Vagina (tissue), 2 donors: ENCODE measurements around the gene CRAT. TPM values are rescaled to one million over a fixed set of nuclear protein-coding genes. Genes with fewer than 3 reads are reported as not detected.

Source experiments
- DNase-seq, 2 donors: peaks; one replicate each; pipeline ENCODE4 v3.0.0-alpha.2; 2017; ENCODE audit errors: extremely low spot score in 2 of 2
- H3K27ac ChIP-seq: fragments of 200-600 bp; sonication (generic); one replicate; pipeline ENCODE4 v1.5.1; 2019
- H3K27me3 ChIP-seq: fragments of 200-600 bp; sonication (generic); one replicate; pipeline ENCODE4 v1.5.1; 2019
- H3K36me3 ChIP-seq, 2 donors: fragments of 200-600 bp; sonication (generic); one replicate each; pipeline ENCODE4 v1.5.1; 2017 to 2019
- H3K4me1 ChIP-seq: fragments of 200-600 bp; sonication (generic); one replicate; pipeline ENCODE4 v1.5.1; 2019
- H3K4me3 ChIP-seq, 2 donors: fragments of 200-600 bp; sonication (generic); 1 replicate in 1 of 2; 2 replicates in 1 of 2; pipeline ENCODE4 v1.5.1; 2016 to 2019
- H3K9me3 ChIP-seq: fragments of 200-600 bp; sonication (generic); one replicate; pipeline ENCODE4 v1.5.1; 2019
- POLR2A ChIP-seq, 2 donors: fragments of 450-650 bp; IDR thresholded peaks; one replicate each; pipeline ENCODE4 v1.6.1; 2017; ENCODE audit warnings: antibody characterized with exemption in 2 of 2, mild to moderate bottlenecking in 2 of 2, moderate library complexity in 2 of 2
- POLR2AphosphoS5 ChIP-seq, 2 donors: sonication (generic); formaldehyde crosslinking; IDR thresholded peaks; one replicate each; pipeline ENCODE4 v1.9.0; 2017; ENCODE audit warnings: antibody characterized with exemption in 2 of 2, mild to moderate bottlenecking in 2 of 2, low read depth in 1 of 2; ENCODE audit not compliant: insufficient read depth in 1 of 2
- intact Hi-C: fragments of 100-400 bp; cut with DNase I; formaldehyde crosslinking; loops from one replicate; pipeline ENCODE4 v1.15.1; 2023
- total RNA-seq: library from RNA; depleted of rRNA; stranded (reverse); fragments of >200 nt; gene quantifications from one replicate; pipeline ENCODE4 v1.2.3, GENCODE V29; 2016
- TF ChIP-seq, protein P1 (sequence below), 3 experiments: fragments of 450-650 bp in 2 of 3; fragments of 200-600 bp in 1 of 3; sonication (generic) in 1 of 3; IDR thresholded peaks; one replicate each; pipeline ENCODE4 v1.5.1; 2017 to 2019; ENCODE audit warnings: antibody characterized with exemption in 3 of 3, mild to moderate bottlenecking in 2 of 3, moderate library complexity in 2 of 3

The CRAT gene
- total RNA-seq, 1 donor from 2014 or later = 59.9 TPM

DNA sequence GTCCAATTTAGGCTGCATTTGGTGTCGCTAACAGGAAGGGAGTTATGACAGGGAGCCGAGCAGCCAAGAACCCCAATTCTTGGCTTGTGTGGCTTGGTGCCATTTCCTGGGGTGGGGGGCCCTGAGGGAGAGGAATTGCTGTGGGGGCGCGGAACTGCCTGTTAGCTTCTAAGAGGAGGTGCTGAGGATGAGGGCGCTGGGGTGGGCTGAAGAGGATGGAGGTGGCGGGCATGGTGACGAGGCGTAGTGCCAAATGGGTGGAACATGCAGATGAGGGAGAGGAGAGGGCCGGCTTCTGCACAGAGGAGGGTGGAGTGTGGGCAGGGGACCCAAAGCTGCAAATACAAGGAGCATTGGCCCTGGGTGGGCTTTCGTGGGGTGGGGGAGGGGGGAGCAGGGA is 39.5 kb upstream of the CRAT start:
- Histone ChIP-seq H3K4me1 (peaks cover 30% of the 10 kb centered on the region), H3K27me3 (no peaks in the 10 kb centered on the region), H3K36me3 (peaks cover 0 to 14% of the 10 kb centered on the region in 2 donors), H3K9me3 (no peaks in the 10 kb centered on the region), H3K4me3 (no peak overlapping the region), H3K27ac (no peak overlapping the region)
- TF ChIP-seq POLR2A (IDR thresholded peaks at IDR 0.05) (no peak), POLR2AphosphoS5 (IDR thresholded peaks at IDR 0.05; ENCODE audit: insufficient read depth in 1 of 2, low read depth in 1 of 2) (no peak)
- TF ChIP-seq, protein P1, sequence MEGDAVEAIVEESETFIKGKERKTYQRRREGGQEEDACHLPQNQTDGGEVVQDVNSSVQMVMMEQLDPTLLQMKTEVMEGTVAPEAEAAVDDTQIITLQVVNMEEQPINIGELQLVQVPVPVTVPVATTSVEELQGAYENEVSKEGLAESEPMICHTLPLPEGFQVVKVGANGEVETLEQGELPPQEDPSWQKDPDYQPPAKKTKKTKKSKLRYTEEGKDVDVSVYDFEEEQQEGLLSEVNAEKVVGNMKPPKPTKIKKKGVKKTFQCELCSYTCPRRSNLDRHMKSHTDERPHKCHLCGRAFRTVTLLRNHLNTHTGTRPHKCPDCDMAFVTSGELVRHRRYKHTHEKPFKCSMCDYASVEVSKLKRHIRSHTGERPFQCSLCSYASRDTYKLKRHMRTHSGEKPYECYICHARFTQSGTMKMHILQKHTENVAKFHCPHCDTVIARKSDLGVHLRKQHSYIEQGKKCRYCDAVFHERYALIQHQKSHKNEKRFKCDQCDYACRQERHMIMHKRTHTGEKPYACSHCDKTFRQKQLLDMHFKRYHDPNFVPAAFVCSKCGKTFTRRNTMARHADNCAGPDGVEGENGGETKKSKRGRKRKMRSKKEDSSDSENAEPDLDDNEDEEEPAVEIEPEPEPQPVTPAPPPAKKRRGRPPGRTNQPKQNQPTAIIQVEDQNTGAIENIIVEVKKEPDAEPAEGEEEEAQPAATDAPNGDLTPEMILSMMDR (IDR thresholded peaks at IDR 0.05) = no peak
- intact Hi-C loops = no loop called here
- DNase-seq = no peak

DNA sequence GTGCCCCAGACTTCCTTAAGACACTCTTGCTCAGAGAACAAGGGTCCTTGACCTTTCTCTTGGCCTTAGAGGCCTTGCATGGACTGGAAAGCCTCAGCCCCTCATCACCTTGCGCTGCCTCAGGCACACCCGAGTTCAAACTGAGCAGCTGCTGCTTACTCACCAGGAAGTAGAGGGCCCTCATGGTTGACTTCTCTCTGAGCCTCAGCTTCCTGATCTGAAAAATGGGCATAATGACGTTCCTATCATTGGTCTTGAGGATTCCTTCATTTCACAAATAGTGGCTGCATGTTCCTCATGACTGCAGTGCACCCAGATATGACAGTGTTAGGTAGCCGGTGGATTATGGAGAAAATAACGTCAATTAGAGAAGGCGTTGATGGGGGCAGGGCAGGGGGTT is 38.8 kb upstream of the CRAT start:
- TF ChIP-seq POLR2A (IDR thresholded peaks at IDR 0.05) = no peak
- no peak for TF ChIP-seq POLR2AphosphoS5 (IDR thresholded peaks at IDR 0.05; ENCODE audit: insufficient read depth in 1 of 2, low read depth in 1 of 2)
- TF ChIP-seq, protein P1 (IDR thresholded peaks at IDR 0.05) = no peak
- Histone ChIP-seq H3K27ac (peak overlapping the region; percentile 100), H3K4me3 (no peak overlapping the region), H3K4me1 (peaks cover 37% of the 10 kb centered on the region), H3K36me3 (peaks cover 0 to 14% of the 10 kb centered on the region in 2 donors), H3K9me3 (no peaks in the 10 kb centered on the region), H3K27me3 (no peaks in the 10 kb centered on the region)
- intact Hi-C loops = loop anchor here (10.0 kb wide), 1 partner anchor 415 kb away; no protein-coding TSS in a partner anchor
- no peak for DNase-seq

DNA sequence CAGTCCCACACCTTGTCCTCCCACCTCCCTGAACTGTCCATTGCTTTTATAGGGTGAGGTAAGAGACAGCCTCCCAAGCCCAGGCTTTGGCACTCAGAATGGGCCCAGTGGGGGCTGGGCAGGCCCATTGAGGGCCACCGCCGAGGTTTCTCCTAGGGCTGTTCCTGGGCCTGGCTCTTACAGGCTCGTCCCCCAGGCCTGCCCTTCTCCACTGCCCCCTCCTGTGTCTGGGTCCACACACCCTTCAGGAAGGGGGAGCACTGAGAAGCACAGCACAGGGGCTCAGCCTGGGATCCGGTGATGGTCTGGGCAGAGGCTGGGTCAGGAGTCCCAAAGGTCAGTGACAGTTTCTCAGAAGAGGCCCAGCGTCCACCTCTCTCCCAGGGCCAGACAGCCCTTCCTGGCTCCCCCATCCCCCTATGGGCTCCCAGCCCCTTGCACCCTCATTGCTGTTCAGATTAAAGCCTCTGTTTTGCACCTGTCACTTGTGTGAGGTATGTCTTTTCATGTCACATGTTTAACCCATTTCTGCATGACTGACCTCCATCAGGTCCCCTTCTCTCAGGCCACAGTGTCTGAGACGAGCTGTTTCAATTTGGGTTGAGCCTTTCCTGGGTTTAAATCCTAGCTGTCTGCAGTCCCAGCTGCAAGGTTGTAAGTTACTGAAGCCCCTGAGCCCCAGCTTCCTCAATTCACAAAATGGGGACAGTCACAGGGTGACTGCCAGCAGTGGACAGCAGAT is 38.0 kb upstream of the CRAT start:
- peak overlapping the region; percentile 100 for H3K27ac ChIP-seq

DNA sequence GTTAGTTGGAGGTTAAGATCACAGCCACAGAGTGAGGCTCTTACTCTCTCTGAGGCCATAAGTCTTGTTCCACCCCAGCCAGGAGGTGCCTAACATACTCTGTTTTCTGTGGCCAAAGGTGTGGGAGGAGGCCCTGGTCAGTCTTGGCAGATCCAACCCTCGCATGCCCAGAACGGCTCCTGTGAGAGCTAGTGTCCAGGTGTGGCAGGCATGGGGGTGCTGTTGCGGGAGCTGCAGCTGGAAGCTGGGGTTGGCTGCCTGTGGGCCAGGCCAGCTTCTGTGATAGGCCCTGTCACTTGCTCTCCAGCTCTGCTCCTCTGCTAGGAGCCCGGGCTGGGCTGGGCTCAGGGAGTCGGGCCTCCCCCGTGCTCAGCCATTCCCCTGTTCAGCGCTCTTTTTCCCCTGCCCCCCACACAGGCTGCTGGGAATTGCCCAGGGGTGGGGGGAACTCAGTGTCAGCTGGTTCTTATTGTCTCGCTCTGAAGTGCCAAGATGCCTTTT is 35.9 kb upstream of the CRAT start:
- no peak for DNase-seq
- intact Hi-C loops = loop anchor here (10.0 kb wide), 1 partner anchor 418 kb away; no protein-coding TSS in a partner anchor
- peaks cover 67% of the 10 kb centered on the region for H3K4me1 ChIP-seq

More for the DNA sequence above, 38.0 kb upstream of the CRAT start:
- TF ChIP-seq, protein P1 (IDR thresholded peaks at IDR 0.05) = no peak
- no peak for TF ChIP-seq POLR2AphosphoS5 (IDR thresholded peaks at IDR 0.05; ENCODE audit: insufficient read depth in 1 of 2, low read depth in 1 of 2)
- no peak for TF ChIP-seq POLR2A (IDR thresholded peaks at IDR 0.05)
- no peak for DNase-seq
- Histone ChIP-seq H3K27me3 (no peaks in the 10 kb centered on the region), H3K4me3 (no peak overlapping the region), H3K9me3 (no peaks in the 10 kb centered on the region), H3K36me3 (peaks cover 0 to 20% of the 10 kb centered on the region in 2 donors), H3K4me1 (peaks cover 45% of the 10 kb centered on the region)
- intact Hi-C loops = loop anchor here (10.0 kb wide), 1 partner anchor 416 kb away; no protein-coding TSS in a partner anchor

More for the DNA sequence above, 35.9 kb upstream of the CRAT start:
- Histone ChIP-seq H3K27me3 (no peaks in the 10 kb centered on the region), H3K9me3 (no peaks in the 10 kb centered on the region), H3K27ac (peak overlapping the region; percentile 100), H3K4me3 (no peak overlapping the region), H3K36me3 (peaks cover 0 to 19% of the 10 kb centered on the region in 2 donors)
- TF ChIP-seq, protein P1 (IDR thresholded peaks at IDR 0.05) = no peak
- TF ChIP-seq POLR2AphosphoS5 (IDR thresholded peaks at IDR 0.05; ENCODE audit: insufficient read depth in 1 of 2, low read depth in 1 of 2) = peak in 1 of 2 donors; percentile 23
